GM18867 (cell line): ENCODE data around the gene PRR12.

Experiments
- ATAC-seq: cut with Tn5 transposase; IDR thresholded peaks from one replicate; pipeline ENCODE4 v1.9.1; 2021; ENCODE audit warnings: mild to moderate bottlenecking, moderate library complexity; ENCODE audit not compliant: unreplicated experiment

Gene PRR12

DNA sequence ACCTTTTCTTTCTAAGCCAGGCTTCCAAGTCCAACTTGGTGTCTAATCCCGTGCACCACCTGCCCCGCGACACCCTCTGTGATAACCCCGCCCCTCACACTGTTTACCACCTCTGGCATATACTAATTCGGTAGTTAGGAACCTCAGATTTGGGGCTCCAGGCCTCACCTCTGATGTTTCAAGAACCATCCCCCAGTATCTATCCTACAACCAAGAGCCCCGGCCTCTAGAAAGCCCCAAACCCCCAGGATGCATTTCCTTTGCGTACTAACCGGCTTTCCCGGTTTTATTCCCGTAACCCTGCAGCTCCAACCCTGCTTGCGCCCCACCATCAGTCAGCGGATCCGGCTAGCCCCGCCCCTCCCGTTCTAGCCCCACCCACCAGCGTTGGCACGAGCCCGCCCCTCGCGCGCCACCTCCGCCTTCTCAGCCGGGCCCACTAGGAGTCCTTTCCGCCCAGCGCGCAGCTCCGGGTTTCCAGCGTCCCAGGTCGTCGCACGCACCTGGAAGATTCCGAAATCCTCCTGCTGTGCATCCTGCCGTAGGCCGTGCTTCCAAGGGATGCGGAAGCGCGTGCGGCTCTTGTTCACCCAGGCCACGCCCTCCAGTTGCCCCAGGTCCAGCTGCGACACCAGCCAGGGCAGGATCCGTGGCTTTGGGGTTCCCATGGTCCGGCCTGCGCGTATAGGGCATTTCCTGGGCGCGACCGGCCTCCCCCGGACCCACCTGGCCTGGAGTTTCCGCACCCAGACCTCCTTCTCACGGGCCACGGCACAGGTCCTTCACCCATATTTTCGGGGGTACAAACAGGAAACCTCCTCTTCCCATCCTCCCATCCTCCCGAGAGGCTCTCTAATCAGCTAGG lies 73.4 kb downstream of the PRR12 start:
- ATAC-seq = peak; percentile 33

DNA sequence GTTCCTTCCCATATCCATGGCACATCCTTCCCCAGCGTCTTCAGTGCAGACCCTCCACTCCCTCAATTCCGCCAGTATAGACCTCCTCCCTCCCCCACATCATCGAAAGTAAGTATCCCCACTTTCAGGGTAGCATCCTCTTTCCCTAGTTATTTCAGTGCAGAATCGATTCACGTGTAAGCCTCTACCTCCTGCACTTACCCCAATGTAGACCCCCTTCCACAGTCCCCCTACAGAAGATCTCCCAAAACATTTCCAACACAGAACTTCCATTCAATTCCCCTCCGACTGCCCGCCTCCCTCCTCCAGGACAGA lies 74.0 kb downstream of the PRR12 start:
- no peak for ATAC-seq

DNA sequence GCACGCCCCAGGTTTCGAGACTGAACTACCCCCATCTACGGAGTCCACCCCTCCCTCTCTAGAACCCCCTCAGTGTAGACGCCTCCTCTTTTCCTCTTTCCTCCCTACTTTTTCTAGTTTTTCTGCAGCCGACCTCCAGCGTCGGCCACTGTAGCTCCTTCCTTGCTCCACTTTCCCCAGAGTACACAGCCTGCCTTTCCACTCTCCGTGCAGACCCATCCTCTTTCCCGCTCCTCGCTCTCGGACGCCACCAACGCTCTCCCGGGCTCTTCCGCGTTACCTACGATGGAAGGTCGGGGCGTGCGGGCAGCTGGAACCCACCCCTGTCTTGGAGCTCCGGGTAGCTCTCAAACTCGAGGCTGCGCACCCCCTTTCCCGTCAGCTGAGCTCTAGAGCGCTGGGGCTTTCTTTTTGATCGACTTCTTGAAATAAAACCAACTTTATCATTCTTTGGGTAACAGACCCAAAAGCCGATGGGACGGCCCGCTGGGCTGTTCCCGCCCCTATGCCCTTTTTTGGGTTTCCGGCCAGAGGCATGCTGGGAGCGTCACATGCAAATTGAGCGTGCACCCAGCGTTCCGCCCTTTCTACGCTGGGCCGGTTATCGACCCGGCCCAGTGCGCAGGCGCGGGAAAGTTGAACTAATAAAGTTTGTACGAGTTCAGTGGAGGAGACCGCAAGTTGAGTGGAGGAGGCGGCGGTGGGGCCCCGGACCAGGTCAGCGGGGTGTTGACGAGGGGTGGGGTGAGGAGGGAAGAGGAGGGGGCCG lies 74.6 kb downstream of the PRR12 start, which contains the start of the genes BCL2L12 and IRF3:
Gene BCL2L12 (plus strand): TSS at position 583 of the 769 bp plus-strand sequence. CDS start 760 bp downstream, outside the sequence.
Gene IRF3 (minus strand): TSS at position 507 of the 769 bp plus-strand sequence. CDS start 1,019 bp downstream, outside the sequence.
- ATAC-seq = peak; percentile 77

GRCh38 chr19:49666120-49666444 lies 75.1 kb downstream of the PRR12 start:
- ATAC-seq = no peak

- ATAC-seq = no peak
These were observed 76.5 kb downstream of the PRR12 start for GRCh38 chr19:49667473-49667872.

- no peak for ATAC-seq
These were observed 78.5 kb downstream of the PRR12 start for GRCh38 chr19:49669516-49669915.

- ATAC-seq = no peak
These were observed 81.3 kb downstream of the PRR12 start for GRCh38 chr19:49672131-49672919.
